K562 (cell line): Measurements from ENCODE around the gene N4BP2L1. TPM values are rescaled to one million over a fixed set of nuclear protein-coding genes. Genes with fewer than 3 reads are reported as not detected.

ENCODE experiments used
- ATAC-seq: fragments of 200-7000 bp; cut with Tn5 transposase; 3 replicates; pipeline ENCODE4 v1.9.1; 2020; ENCODE audit warnings: moderate library complexity
- BruUV-seq: library from RNA; stranded (reverse); fragments of 400-500 nt; replicated peaks from 2 replicates; lab custom pipeline; 2021; lab: Mats Ljungman, UMichigan
- CTCF ChIA-PET: fragments of 300-600 bp; formaldehyde crosslinking; extraction: SDS; loops from one replicate; lab custom pipeline; 2021; ENCODE audit warnings: low intra/inter-chr PET ratio; lab: Yijun Ruan, JAX
- POLR2A ChIA-PET: fragments of 300-600, 350-650 bp; sonication (Branson Sonifier 250); formaldehyde crosslinking; extraction: SDS; loops from one replicate; lab custom pipeline; 2021; ENCODE audit warnings: antibody characterized with exemption, inconsistent platforms; lab: Yijun Ruan, JAX
- DNase-seq, 4 experiments: peaks; one replicate each; pipeline versions ENCODE4 v3.0.0 to v3.0.0-alpha.2; 2011 to 2018; ENCODE audit warnings: low spot score in 3 of 4, mixed read lengths in 3 of 4; ENCODE audit errors: extremely low read depth in 1 of 4
- FAIRE-seq: peaks from 2 replicates; lab custom pipeline; 2011; peaks lifted over from hg19 to GRCh38; lab: Jason Lieb, UNC
- H2AFZ ChIP-seq: 2 replicates; pipeline ENCODE4 v1.6.0; 2011; ENCODE audit warnings: low read depth, low read length, control low read depth, inconsistent platforms
- H3K27ac ChIP-seq: fragments of 200-600 bp; 3 replicates; pipeline ENCODE4 v1.8.0; 2011; ENCODE audit warnings: low read depth, mild to moderate bottlenecking, control low read depth, inconsistent platforms, low read length, moderate library complexity, mixed read lengths; ENCODE audit errors: extremely low read depth
- H3K27me3 ChIP-seq, 2 experiments: fragments of 300-600 bp in 1 of 2; 2 replicates in 1 of 2; 3 replicates in 1 of 2; pipeline versions ENCODE4 v1.6.0 to v1.8.0; 2011; ENCODE audit warnings: inconsistent platforms in 2 of 2, low read length in 2 of 2, mild to moderate bottlenecking in 1 of 2, mixed read lengths in 1 of 2, moderate library complexity in 1 of 2; ENCODE audit not compliant: control insufficient read depth in 2 of 2, insufficient read depth in 2 of 2
- H3K36me3 ChIP-seq: fragments of 300-600 bp; 3 replicates; pipeline ENCODE4 v1.8.0; 2011; ENCODE audit warnings: mild to moderate bottlenecking, low read length, inconsistent platforms; ENCODE audit not compliant: control insufficient read depth, insufficient read depth
- H3K4me1 ChIP-seq, 2 experiments: fragments of 200-600 bp in 1 of 2; replicated peaks in 1 of 2; 2 replicates in 1 of 2; 3 replicates in 1 of 2; pipeline versions ENCODE4 v1.5.1 to v1.8.0; 2011; ENCODE audit warnings: inconsistent platforms in 2 of 2, low read length in 2 of 2, mild to moderate bottlenecking in 1 of 2, mixed read lengths in 1 of 2, moderate library complexity in 1 of 2; ENCODE audit not compliant: control insufficient read depth in 2 of 2, insufficient read depth in 2 of 2
- H3K4me2 ChIP-seq: 2 replicates; pipeline ENCODE4 v1.6.1; 2011; ENCODE audit warnings: low read length, control low read depth, inconsistent platforms, mixed read lengths; ENCODE audit not compliant: insufficient read depth
- H3K4me3 ChIP-seq: fragments of 200-600 bp; sonication (generic), shearing (Covaris generic); 2 replicates; pipeline ENCODE4 v1.5.1; 2016; ENCODE audit warnings: control low read depth, inconsistent platforms
- H3K79me2 ChIP-seq: fragments of 200-600 bp; 3 replicates; pipeline ENCODE4 v1.8.0; 2011; ENCODE audit warnings: low read length, inconsistent platforms; ENCODE audit not compliant: control insufficient read depth, insufficient read depth
- H3K9ac ChIP-seq, 2 experiments: 2 replicates each; pipeline versions ENCODE4 v1.6.0 to v1.6.1; 2011; ENCODE audit warnings: low read depth in 2 of 2, low read length in 2 of 2, control low read depth in 1 of 2, inconsistent platforms in 1 of 2, mild to moderate bottlenecking in 1 of 2, mixed read lengths in 1 of 2; ENCODE audit not compliant: insufficient read depth in 1 of 2
- H3K9me1 ChIP-seq: one replicate; pipeline ENCODE4 v1.6.0; 2011; ENCODE audit warnings: inconsistent platforms, mild to moderate bottlenecking, low read length, moderate library complexity; ENCODE audit not compliant: control insufficient read depth, insufficient read depth
- H3K9me3 ChIP-seq: replicated peaks from 2 replicates; pipeline ENCODE4 v1.5.1; 2011; ENCODE audit warnings: low read depth, low read length, inconsistent platforms; ENCODE audit not compliant: control insufficient read depth, insufficient read depth
- H4K20me1 ChIP-seq: replicated peaks from 2 replicates; pipeline ENCODE4 v1.6.1; 2011; ENCODE audit warnings: low read length, inconsistent platforms, mixed read lengths; ENCODE audit not compliant: control insufficient read depth, insufficient read depth
- BMI1 ChIP-seq: fragments of 150-350 bp; IDR thresholded peaks from 2 replicates; pipeline ENCODE4 v1.6.1; 2014; ENCODE audit warnings: low read length
- CHD7 ChIP-seq: fragments of 200-600 bp; sonication (generic); IDR thresholded peaks from one replicate; pipeline ENCODE4 v1.6.1; 2012; ENCODE audit warnings: mild to moderate bottlenecking, low read depth, low read length, inconsistent platforms
- GABPB1 ChIP-seq: sonication (generic); formaldehyde crosslinking; IDR thresholded peaks from 2 replicates; pipeline ENCODE4 v1.8.0; 2022; ENCODE audit warnings: mild to moderate bottlenecking, missing genetic modification reagents
- KDM4B ChIP-seq, 2 experiments: fragments of 450-650 bp in 1 of 2; sonication (generic) in 1 of 2; IDR thresholded peaks; 2 replicates each; pipeline ENCODE4 v1.6.1; 2016 to 2017; ENCODE audit warnings: borderline replicate concordance in 2 of 2, antibody characterized with exemption in 1 of 2, low read depth in 1 of 2, mild to moderate bottlenecking in 1 of 2
- NR3C1 ChIP-seq: sonication (generic); formaldehyde crosslinking; IDR thresholded peaks from 2 replicates; pipeline ENCODE4 v1.8.1; 2022; ENCODE audit warnings: missing genetic modification reagents
- ZBTB34 ChIP-seq: fragments of 250-450 bp; sonication (Bioruptor Pico); IDR thresholded peaks from 2 replicates; pipeline ENCODE4 v1.8.0; 2021; ENCODE audit warnings: mild to moderate bottlenecking, moderate library complexity
- ZNF165 ChIP-seq: fragments of 250-450 bp; sonication (Bioruptor Pico); IDR thresholded peaks from 2 replicates; pipeline ENCODE4 v1.4.0; 2020; ENCODE audit warnings: borderline replicate concordance
- ZNF431 ChIP-seq: sonication (generic); formaldehyde crosslinking; IDR thresholded peaks from 2 replicates; pipeline ENCODE4 v1.8.0; 2022; ENCODE audit warnings: mild to moderate bottlenecking, missing genetic modification reagents
- ZNF695 ChIP-seq: fragments of 450-650 bp; formaldehyde crosslinking; IDR thresholded peaks from 2 replicates; pipeline ENCODE4 v1.4.0; 2020; ENCODE audit warnings: mild to moderate bottlenecking, moderate library complexity
- WGBS: fragments of 100-300 bp; shearing (Covaris generic); methylation state at CpG from one replicate; pipeline ENCODE4 v1.1.6; 2016; ENCODE audit warnings: low coverage, mixed read lengths; ENCODE audit not compliant: insufficient coverage; ENCODE audit errors: missing lambda C conversion rate; 5-methylcytosine and 5-hydroxymethylcytosine counted together
- in situ Hi-C: fragments of 300-500 bp; cut with MboI; formaldehyde crosslinking; loops from 4 replicates; pipeline ENCODE4 v1.15.0; 2018; ENCODE audit warnings: inconsistent platforms, mixed read lengths
- intact Hi-C: fragments of 100-400 bp; cut with micrococcal nuclease; formaldehyde crosslinking; loops from 2 replicates; pipeline ENCODE4 v1.14.2; 2022
- polyA plus RNA-seq, 8 experiments: library from polyadenylated mRNA; depleted of rRNA in 4 of 8; stranded (reverse) in 5 of 8; unstranded in 3 of 8; fragments of >200 nt; fragmentation: Nextera tagmentation in 2 of 8; fragmentation: Illumina TruSeq in 1 of 8; extraction: Ambion mirVana in 2 of 8; extraction: Trizol in 1 of 8; gene quantifications; 2 replicates each; pipeline versions ENCODE4 v1.2.1 to v1.2.3, GENCODE V29; 2011 to 2014; ENCODE audit warnings: inconsistent platforms in 1 of 8, missing spikeins in 1 of 8
- total RNA-seq, 7 experiments: library from RNA; depleted of rRNA in 6 of 7; stranded (reverse); fragments of >200 nt in 6 of 7; fragmentation: Illumina TruSeq in 2 of 7; extraction: Trizol in 2 of 7; gene quantifications; 2 replicates each; pipeline versions ENCODE4 v1.2.1 to v1.2.3, GENCODE V29; 2011 to 2021; ENCODE audit warnings: low replicate concordance in 1 of 7

The N4BP2L1 gene
- total and polyA plus RNA-seq, 9 of the 15 experiments (the other 6 are each of a cell fraction or from before 2014, with no cell fraction given), result 0.06 to 0.33 (median 0.15) TPM; not detected in 1

GRCh38 chr13:32455594-32455903 is 27.6 kb upstream of the N4BP2L1 start:
- Histone ChIP-seq H4K20me1 (no peaks in the 10 kb centered on the region), H3K27ac (no peak overlapping the region), H3K4me1 (no peaks in the 10 kb centered on the region; a peak in 1 of 5 replicates), H3K79me2 (no peaks in the 10 kb centered on the region), H3K9ac (no peak overlapping the region), H2AFZ (no peak overlapping the region), H3K4me3 (no peak overlapping the region), H3K9me1 (no peaks in the 10 kb centered on the region), H3K9me3 (peaks cover 3% of the 10 kb centered on the region; the same call in 1 of the 2 replicates), H3K27me3 (no peaks in the 10 kb centered on the region), H3K36me3 (no peaks in the 10 kb centered on the region), H3K4me2 (no peak overlapping the region)
- in situ Hi-C loops, result no loop called here
- no peak for FAIRE-seq
- ChIA-PET CTCF (no interaction called here), POLR2A (no interaction called here)
- no CpG with 5 or more reads among the region's 2 CpGs for WGBS
- DNase-seq, result no peak
- no TSS peak for BruUV-seq
- ATAC-seq, result no peak
- intact Hi-C loops, result no loop called here
- no peak for TF ChIP-seq BMI1
- TF ChIP-seq NR3C1, result no peak
- no peak for TF ChIP-seq ZNF165
- no peak for TF ChIP-seq ZBTB34 (CRISPR knock-in tag)
- no peak for TF ChIP-seq KDM4B (IDR thresholded peaks at IDR 0.05; ENCODE audit: borderline replicate concordance in 2 of 2, low read depth in 1 of 2)
- TF ChIP-seq CHD7, result no peak
- TF ChIP-seq GABPB1 (CRISPR knock-in tag), result no peak
- TF ChIP-seq ZNF695 (CRISPR knock-in tag), result no peak
- TF ChIP-seq ZNF431, result no peak
